ENCODE data around the gene PAH.

DNA sequence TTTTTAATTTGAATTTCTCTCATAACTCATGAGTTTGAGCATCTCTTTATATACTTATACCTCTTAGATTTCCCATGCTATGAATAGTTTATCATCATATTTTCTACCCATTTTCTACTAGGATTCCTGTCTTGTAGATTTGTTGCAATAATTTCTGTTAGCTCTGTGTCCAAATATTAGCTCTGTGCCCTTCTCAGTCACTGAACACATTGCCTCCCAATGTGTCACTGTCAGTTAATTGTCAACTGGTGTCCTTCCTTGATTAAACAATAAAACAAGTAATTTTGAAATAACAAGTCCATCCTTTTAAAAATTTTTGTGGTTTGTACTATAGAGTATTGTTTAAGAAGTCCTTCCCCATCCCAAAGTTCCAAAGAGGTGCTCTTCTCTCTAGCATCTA, 4.2 kb upstream of the PAH start:
- no peak for TF ChIP-seq MXI1 (IDR thresholded peaks at IDR 0.05; ENCODE audit: low read depth, low read length)
- no peak for TF ChIP-seq POLR2AphosphoS5 (IDR thresholded peaks at IDR 0.05; ENCODE audit: low read depth, low read length)
- TF ChIP-seq EP300 (IDR thresholded peaks at IDR 0.05; ENCODE audit: borderline replicate concordance in 1 of 2, low read depth in 1 of 2, low read length in 1 of 2): no peak
- no peak for TF ChIP-seq GATA2 (CRISPR knock-in tag; IDR thresholded peaks at IDR 0.05)
- no peak for TF ChIP-seq RXRA (IDR thresholded peaks at IDR 0.05; ENCODE audit: borderline replicate concordance, low read depth)
- no peak for TF ChIP-seq ELF1 (IDR thresholded peaks at IDR 0.05)
- TF ChIP-seq, protein P1, sequence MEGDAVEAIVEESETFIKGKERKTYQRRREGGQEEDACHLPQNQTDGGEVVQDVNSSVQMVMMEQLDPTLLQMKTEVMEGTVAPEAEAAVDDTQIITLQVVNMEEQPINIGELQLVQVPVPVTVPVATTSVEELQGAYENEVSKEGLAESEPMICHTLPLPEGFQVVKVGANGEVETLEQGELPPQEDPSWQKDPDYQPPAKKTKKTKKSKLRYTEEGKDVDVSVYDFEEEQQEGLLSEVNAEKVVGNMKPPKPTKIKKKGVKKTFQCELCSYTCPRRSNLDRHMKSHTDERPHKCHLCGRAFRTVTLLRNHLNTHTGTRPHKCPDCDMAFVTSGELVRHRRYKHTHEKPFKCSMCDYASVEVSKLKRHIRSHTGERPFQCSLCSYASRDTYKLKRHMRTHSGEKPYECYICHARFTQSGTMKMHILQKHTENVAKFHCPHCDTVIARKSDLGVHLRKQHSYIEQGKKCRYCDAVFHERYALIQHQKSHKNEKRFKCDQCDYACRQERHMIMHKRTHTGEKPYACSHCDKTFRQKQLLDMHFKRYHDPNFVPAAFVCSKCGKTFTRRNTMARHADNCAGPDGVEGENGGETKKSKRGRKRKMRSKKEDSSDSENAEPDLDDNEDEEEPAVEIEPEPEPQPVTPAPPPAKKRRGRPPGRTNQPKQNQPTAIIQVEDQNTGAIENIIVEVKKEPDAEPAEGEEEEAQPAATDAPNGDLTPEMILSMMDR (IDR thresholded peaks at IDR 0.05): no peak
- TF ChIP-seq EZH2phosphoT487 (IDR thresholded peaks at IDR 0.05; ENCODE audit: borderline replicate concordance, low read depth): no peak

All from SK-N-SH (cell line).